Activated naive CD8-positive, alpha-beta T cell (primary cell): ENCODE data around the gene ETNK1.

Experiments used
- H3K27ac Mint-ChIP-seq: one replicate; pipeline ENCODE4 v1.8.0; 2021; ENCODE audit warnings: mixed read lengths
- H3K27me3 Mint-ChIP-seq: one replicate; pipeline ENCODE4 v1.8.0; 2021; ENCODE audit warnings: mixed read lengths
- H3K36me3 Mint-ChIP-seq: one replicate; pipeline ENCODE4 v1.8.0; 2021; ENCODE audit warnings: mixed read lengths
- H3K4me1 Mint-ChIP-seq: one replicate; pipeline ENCODE4 v1.8.0; 2021; ENCODE audit warnings: low read depth, mixed read lengths
- H3K4me3 Mint-ChIP-seq: one replicate; pipeline ENCODE4 v1.8.0; 2021; ENCODE audit warnings: mild to moderate bottlenecking, mixed read lengths
- H3K9me3 Mint-ChIP-seq: one replicate; pipeline ENCODE4 v1.8.0; 2021; ENCODE audit warnings: low read depth, mixed read lengths

ETNK1 gene

DNA sequence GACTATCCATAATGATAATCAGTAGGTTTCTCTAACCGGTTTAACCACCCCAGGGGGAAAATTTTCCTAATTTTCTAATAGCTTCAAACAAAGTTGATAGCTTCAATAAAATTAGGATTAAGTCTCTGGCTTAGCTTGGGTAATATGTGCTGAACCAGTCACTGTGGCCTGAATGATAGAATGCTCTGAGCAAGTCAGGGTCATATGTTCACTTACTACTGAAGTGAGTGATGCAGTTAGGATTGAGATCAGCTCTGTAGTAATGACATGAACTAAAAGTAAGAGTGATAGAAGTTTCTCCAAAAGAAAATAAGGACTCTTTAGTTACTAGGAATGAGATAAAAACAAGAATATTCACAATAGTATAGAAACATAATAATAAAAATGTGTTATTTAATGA is 32.6 kb downstream of the ETNK1 start:
- peaks cover 7% of the 10 kb centered on the region for H3K36me3 Mint-ChIP-seq
- peak overlapping the region; percentile 93 for H3K27ac Mint-ChIP-seq
- H3K4me3 Mint-ChIP-seq: no peak overlapping the region
- H3K4me1 Mint-ChIP-seq: peaks cover 35% of the 10 kb centered on the region
- no peaks in the 10 kb centered on the region for H3K9me3 Mint-ChIP-seq
- no peaks in the 10 kb centered on the region for H3K27me3 Mint-ChIP-seq

DNA sequence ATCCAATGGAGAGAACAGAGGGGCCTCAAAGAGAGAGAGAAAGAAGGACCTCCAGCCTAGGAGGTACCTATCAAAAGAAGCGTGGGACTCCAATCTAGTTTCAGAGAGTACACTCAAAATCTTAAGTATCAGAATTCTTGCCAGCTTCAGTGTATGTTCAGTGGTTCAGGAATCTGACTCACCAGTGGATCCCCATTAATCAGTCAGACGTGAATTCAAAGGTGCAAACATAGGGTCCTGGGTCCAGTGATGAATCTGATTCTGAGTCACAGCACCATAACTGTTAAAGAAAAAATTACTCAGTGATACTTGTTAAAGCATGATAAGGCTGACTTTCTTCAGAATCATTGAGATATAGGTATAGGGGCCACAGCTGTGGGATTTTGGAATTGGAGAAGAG is 33.2 kb downstream of the ETNK1 start:
- H3K27ac Mint-ChIP-seq: peak overlapping the region; percentile 93
- H3K4me3 Mint-ChIP-seq: peak overlapping the region; percentile 58
- H3K9me3 Mint-ChIP-seq: no peaks in the 10 kb centered on the region

DNA sequence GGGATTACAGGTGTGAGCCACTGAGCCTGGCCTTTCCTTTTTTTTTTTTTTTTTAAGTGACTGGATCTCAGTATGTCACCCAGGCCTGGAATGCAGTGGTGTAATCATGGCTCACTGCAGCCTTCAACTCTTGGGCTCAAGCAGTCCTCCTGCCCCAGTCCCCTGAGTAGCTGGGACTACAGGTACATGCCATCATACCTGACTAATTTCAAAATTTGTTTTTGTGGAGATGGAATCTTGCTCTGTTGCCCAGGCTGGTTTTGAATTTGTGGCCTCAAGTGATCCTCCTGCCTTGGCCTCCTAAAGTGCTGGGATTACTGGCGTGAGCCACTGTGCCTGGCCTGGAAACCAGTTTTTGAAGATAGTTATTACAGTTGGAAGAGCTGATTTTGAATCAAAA is 37.4 kb downstream of the ETNK1 start:
- Mint-ChIP-seq H3K27me3 (no peaks in the 10 kb centered on the region), H3K27ac (no peak overlapping the region), H3K4me3 (no peak overlapping the region), H3K4me1 (peaks cover 17% of the 10 kb centered on the region), H3K9me3 (no peaks in the 10 kb centered on the region), H3K36me3 (peaks cover 6% of the 10 kb centered on the region)

More for the DNA sequence above, 33.2 kb downstream of the ETNK1 start:
- H3K27me3 Mint-ChIP-seq: no peaks in the 10 kb centered on the region
- peaks cover 6% of the 10 kb centered on the region for H3K36me3 Mint-ChIP-seq
- peaks cover 28% of the 10 kb centered on the region for H3K4me1 Mint-ChIP-seq

DNA sequence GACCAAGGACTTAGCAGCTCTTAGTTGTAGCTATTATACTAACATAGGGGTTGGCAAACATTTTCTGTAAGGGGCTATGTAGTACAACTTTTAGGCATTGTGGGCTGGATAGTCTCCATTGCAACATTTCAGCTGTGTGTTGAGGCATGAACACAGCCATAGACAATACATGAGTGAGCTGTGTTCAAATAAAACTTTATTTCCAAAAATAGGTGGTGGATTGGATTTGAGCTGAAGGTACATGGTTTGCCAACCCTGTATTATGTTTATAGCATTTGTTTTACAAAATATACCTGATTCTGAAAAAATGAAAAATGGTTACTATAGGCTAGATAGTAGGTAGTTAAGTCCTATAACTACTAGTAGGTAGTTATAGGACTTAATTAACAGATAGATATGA is 40.5 kb downstream of the ETNK1 start:
- H3K27ac Mint-ChIP-seq: no peak overlapping the region
- H3K36me3 Mint-ChIP-seq: peaks cover 4% of the 10 kb centered on the region
- H3K9me3 Mint-ChIP-seq: no peaks in the 10 kb centered on the region
- no peaks in the 10 kb centered on the region for H3K27me3 Mint-ChIP-seq
- H3K4me1 Mint-ChIP-seq: peaks cover 2% of the 10 kb centered on the region
- no peak overlapping the region for H3K4me3 Mint-ChIP-seq

DNA sequence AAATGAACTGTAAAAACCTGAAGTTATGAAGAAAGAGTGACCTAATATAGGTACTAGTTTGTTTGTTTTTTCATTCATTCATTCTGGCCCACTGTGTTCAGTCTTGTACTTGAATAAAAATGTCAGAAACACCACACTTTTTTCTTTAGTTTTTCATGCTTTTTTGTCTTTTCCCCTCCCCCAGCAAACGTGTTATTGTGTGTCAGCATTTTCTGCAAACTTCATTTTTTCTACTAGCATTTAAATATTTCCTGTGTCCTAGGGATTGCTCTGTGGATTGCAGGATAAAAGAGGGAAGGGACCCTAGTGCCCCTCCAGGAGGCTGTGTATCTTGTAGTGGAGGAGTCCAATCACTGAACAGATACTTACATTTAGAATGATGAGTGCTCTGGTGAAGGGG is 42.2 kb downstream of the ETNK1 start:
- Mint-ChIP-seq H3K9me3 (no peaks in the 10 kb centered on the region), H3K4me3 (no peak overlapping the region), H3K27ac (no peak overlapping the region), H3K36me3 (peaks cover 3% of the 10 kb centered on the region), H3K27me3 (no peaks in the 10 kb centered on the region), H3K4me1 (peaks cover 2% of the 10 kb centered on the region)

DNA sequence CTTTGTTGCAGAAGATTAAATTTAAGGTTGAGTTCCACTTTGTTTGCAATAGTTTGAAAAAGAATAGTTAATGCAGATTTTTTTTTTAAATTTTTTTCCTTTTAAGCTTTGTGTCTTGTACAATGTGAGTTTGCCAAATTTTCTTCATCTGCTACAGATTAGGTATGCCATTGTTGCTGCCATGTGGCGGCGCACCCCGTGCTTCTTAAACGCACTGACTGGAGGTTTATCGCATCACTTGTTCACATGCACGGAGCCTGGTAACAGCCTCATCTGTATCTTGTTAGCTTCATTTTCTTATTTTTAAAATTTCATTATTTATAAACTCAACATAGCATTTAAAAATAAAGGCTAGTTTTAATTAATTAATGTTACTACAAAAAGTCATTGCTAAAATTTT is 43.5 kb downstream of the ETNK1 start:
- Mint-ChIP-seq H3K9me3 (no peaks in the 10 kb centered on the region), H3K27me3 (no peaks in the 10 kb centered on the region), H3K4me3 (no peak overlapping the region), H3K27ac (no peak overlapping the region), H3K4me1 (peaks cover 2% of the 10 kb centered on the region), H3K36me3 (peaks cover 5% of the 10 kb centered on the region)

DNA sequence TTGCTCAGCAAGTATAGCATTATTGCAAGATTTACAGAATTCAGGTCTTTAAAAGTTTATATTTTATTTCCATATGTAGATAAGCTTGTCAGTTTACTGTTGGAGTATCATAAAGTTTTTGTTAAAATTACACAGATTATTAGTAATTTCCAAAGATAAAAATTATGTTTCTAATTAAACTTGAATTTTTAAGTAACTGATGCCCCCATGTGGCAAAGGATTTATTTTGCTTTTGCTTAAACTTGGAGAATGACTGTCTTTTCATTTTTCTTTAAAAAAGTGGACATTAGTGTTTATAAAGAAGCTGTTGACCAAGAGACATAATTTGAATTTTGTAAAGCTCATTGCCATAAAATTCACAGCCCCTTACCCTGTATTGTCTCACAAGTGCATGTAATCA is 45.8 kb downstream of the ETNK1 start:
- no peaks in the 10 kb centered on the region for H3K27me3 Mint-ChIP-seq
- no peak overlapping the region for H3K27ac Mint-ChIP-seq
- peaks cover 2% of the 10 kb centered on the region for H3K4me1 Mint-ChIP-seq
- peaks cover 11% of the 10 kb centered on the region for H3K36me3 Mint-ChIP-seq
- no peak overlapping the region for H3K4me3 Mint-ChIP-seq
- no peaks in the 10 kb centered on the region for H3K9me3 Mint-ChIP-seq

DNA sequence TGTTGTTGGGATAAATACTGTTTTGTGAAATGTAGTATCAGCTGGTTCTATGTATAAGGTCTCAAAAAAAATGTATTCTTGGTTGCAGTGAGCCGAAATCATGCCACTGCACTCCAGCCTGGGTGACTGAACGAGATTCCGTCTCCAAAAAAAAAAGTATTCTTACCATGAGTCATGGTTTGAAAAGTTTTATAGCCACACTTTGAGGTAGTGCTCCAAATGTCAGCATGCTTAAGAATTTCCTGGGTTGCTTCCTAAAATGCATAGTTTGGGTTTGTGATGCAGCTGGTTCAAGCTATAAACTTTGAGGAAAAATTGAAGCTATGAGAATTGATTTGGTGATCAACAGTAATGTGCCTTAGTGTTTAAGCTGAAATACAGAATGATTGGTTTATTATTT is 48.0 kb downstream of the ETNK1 start:
- Mint-ChIP-seq H3K27me3 (no peaks in the 10 kb centered on the region), H3K4me1 (peaks cover 3% of the 10 kb centered on the region), H3K27ac (no peak overlapping the region), H3K9me3 (no peaks in the 10 kb centered on the region), H3K36me3 (peaks cover 24% of the 10 kb centered on the region), H3K4me3 (no peak overlapping the region)

DNA sequence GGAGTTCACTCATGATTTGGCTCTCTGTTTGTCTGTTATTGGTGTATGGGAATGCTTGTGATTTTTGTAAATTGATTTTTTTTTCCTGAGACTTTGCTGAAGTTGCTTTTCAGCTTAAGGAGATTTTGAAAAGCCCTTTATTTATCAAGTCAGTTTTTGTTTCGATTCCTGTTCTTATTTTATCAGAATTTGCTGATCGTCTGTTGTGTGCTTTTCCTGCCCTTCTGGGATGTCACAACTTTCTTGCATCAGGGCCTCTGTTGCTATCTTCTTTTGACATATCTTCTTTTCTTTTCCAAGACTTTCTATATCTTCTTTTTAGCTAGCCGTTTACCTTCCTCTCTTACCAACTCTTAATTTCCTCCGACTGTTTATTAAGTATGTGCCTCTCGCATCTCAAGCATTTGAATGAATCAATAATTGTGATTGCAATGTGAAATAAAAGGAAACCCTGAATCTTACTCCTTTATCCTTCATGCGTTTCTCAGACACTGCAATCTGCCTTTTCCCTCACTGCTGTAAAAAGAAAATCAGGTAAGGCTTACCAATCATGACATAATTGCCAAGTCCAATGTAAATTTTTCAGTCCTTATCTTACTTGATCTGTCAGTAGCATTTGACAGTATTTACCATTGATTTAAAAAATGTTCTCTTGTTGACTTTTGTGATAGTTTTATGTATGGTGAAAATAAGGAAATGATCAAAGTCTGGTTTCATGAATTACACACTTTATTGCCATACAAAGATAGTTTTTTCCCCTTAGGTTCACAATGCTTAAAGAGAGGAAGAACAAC is 53.0 kb downstream of the ETNK1 start:
- Mint-ChIP-seq H3K36me3 (peaks cover 28% of the 10 kb centered on the region), H3K27ac (peak overlapping the region; percentile 3), H3K27me3 (no peaks in the 10 kb centered on the region), H3K4me3 (no peak overlapping the region), H3K4me1 (peaks cover 4% of the 10 kb centered on the region), H3K9me3 (no peaks in the 10 kb centered on the region)

DNA sequence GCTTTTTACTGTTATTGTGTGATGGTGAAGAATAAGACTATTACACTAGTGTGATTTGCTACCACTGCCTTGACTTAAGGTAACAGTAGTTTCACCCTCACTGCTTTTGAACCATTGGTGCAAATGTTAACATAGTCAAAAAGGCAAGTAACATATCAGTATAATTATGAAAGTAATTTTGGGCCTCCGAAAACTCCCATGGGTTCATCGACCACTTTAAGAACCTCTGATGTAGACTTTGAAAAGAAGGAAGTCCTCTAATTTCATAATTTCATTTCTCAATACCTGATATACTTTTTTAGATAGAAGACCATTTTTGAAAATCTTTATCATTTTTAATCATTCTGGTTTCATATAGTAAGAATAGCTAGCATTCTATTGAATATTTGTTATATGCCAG is 57.7 kb downstream of the ETNK1 start:
- Mint-ChIP-seq H3K36me3 (peaks cover 18% of the 10 kb centered on the region), H3K4me3 (no peak overlapping the region), H3K27ac (no peak overlapping the region), H3K9me3 (no peaks in the 10 kb centered on the region), H3K4me1 (peaks cover 18% of the 10 kb centered on the region), H3K27me3 (no peaks in the 10 kb centered on the region)

DNA sequence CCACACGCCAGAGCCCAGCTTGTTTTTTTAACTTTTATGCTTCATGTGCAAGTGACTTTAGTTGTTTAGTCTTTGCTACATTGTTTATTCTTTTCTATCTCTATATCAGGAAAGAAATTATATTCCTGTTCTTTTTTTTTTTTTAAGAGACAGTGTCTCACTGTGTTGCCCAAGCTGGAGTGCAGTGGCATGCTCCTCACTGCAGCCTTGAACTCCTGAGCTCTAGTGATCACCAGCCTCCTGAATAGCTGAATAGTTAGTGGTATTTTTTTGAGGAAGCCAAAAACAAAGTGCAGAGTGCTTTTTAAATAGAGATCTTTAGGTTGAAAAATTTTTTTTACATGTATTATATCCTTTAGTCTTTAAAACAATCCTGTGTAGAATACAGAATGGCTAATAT is 58.2 kb downstream of the ETNK1 start:
- H3K36me3 Mint-ChIP-seq: peaks cover 14% of the 10 kb centered on the region
- H3K9me3 Mint-ChIP-seq: no peaks in the 10 kb centered on the region
- no peak overlapping the region for H3K27ac Mint-ChIP-seq
- H3K27me3 Mint-ChIP-seq: no peaks in the 10 kb centered on the region
- peaks cover 20% of the 10 kb centered on the region for H3K4me1 Mint-ChIP-seq
- H3K4me3 Mint-ChIP-seq: no peak overlapping the region

DNA sequence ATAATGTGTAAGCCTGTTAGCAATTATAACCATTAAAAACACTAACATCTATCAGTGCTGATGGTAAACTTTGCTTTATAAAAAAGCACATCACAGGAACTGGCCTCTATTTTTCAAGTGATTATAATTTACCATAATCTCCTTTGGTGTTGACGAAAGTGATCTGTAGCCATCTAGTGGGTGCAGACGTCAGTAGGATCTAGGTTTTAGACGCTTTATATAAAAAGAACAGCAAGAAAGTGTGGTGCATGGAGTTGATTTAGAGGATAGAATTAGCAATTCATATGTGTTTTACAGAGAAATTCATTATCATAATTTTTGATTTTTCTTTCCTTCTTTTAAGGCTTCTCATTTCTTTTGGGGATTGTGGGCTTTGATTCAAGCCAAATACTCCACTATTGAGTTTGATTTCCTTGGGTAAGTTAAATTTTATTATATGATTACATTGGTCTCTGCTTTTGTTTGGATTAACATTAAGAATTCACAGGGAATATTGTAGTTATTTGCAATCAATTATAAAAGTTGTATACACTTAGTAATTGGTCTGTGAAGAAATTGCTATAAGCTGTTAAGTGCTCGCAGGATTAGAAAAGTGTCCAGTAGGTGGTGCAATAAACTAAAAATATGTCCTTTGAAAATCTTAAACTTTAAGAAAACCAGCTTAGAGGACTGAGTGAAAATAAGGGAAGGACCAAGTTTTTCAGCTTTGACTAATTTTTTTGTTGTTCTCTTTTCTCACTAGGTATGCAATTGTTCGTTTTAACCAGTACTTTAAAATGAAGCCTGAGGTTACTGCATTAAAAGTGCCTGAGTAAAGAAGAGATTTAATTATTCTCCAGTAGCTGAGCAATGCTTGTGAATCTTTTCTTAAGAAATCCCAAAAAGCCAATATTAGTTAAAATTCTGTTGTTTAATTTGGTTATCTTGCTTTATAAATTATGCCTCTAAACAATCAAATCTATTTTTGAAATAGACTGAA is 59.5 kb downstream of the ETNK1 start:
- no peak overlapping the region for H3K27ac Mint-ChIP-seq
- H3K4me3 Mint-ChIP-seq: no peak overlapping the region
- H3K9me3 Mint-ChIP-seq: no peaks in the 10 kb centered on the region
- H3K27me3 Mint-ChIP-seq: no peaks in the 10 kb centered on the region
- peaks cover 20% of the 10 kb centered on the region for H3K4me1 Mint-ChIP-seq
- peaks cover 12% of the 10 kb centered on the region for H3K36me3 Mint-ChIP-seq

DNA sequence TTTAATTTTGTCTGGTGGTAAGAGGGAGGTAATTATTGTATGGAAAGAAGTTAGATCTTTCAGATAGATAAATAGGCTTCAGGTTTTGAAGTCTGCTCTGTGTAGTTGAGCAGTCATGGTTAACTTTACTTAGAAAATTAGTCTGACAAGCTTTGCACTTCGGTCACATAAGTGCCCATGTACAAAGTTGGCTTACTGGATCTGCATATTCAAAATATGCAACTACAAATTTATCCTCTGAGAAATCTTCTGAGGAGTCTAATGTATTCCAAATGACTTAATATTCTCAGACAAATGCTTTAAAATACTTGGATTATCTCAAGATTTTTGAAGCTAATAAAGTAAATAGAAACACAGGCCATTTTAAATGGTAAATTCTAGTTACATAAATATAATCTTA is 61.2 kb downstream of the ETNK1 start:
- Mint-ChIP-seq H3K9me3 (no peaks in the 10 kb centered on the region), H3K27ac (no peak overlapping the region), H3K27me3 (no peaks in the 10 kb centered on the region), H3K4me1 (peaks cover 18% of the 10 kb centered on the region), H3K4me3 (no peak overlapping the region), H3K36me3 (peaks cover 9% of the 10 kb centered on the region)

DNA sequence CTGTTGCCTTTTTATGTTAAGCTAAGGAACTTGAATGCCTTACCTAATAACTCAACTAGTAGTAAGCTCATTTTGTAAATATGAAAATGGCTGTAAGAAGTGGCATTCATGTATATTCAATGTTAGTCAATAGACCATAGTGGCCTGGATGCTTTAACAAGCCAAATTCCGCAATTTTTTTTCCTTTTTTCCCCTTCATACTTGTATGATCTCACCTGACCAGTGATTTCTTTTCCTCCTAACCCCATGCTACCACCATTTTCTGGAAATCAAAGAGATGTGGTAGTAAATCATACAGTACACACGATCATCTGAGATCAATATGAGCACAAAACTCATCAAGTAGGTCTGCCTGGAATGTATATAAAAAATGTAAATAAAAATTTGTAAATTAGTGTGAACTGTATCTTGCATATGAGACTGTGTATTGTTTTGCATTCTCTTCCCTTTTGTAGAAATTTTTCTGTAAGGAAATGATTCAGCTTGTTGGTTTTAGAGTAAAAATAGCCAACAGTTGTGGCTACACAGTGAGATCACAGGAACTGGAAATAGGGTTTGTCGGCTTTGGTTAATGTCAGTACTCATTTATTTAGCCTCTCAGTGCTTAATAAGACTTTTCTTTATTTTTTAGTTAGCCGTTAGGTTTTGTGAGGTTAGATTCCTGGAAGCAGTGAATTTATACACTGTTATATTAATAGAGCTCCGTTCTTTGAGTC is 62.5 kb downstream of the ETNK1 start:
- Mint-ChIP-seq H3K4me3 (no peak overlapping the region), H3K36me3 (peaks cover 9% of the 10 kb centered on the region), H3K9me3 (no peaks in the 10 kb centered on the region), H3K27me3 (no peaks in the 10 kb centered on the region), H3K4me1 (peaks cover 23% of the 10 kb centered on the region), H3K27ac (peak overlapping the region; percentile 30)

DNA sequence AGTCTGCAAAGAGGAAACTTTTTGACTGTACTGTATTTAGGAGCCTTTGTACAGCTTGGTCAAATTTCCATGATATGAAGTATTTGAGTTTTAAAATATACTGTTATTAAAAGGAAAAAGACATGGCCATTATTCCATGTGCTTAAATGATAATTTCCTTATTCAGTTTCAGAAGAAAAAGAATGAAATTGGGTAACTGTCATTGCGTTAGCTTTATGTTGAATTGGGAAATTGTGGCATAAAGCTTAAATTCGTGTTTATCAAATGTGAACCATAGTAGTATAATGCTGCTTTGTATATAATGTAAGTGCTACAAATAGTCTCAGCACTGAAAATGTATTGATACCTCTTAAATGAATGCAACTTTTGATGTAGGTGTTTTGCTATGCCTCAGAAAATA is 64.9 kb downstream of the ETNK1 start:
- Mint-ChIP-seq H3K36me3 (peaks cover 4% of the 10 kb centered on the region), H3K27me3 (no peaks in the 10 kb centered on the region), H3K4me1 (peaks cover 16% of the 10 kb centered on the region), H3K27ac (no peak overlapping the region), H3K9me3 (no peaks in the 10 kb centered on the region), H3K4me3 (no peak overlapping the region)
